ENCODE data around the gene IGFBPL1. TPM values are rescaled to one million over a fixed set of nuclear protein-coding genes. Genes with fewer than 3 reads are reported as not detected.
"Not testable (repeated sequence)": the region's sequence is repeated elsewhere in the genome, so short reads cannot be mapped to it uniquely, and the experiment has no call there.

The IGFBPL1 gene
- polyA plus RNA-seq, 4 donors: 0.95 to 3.1 TPM; not detected in 2

DNA sequence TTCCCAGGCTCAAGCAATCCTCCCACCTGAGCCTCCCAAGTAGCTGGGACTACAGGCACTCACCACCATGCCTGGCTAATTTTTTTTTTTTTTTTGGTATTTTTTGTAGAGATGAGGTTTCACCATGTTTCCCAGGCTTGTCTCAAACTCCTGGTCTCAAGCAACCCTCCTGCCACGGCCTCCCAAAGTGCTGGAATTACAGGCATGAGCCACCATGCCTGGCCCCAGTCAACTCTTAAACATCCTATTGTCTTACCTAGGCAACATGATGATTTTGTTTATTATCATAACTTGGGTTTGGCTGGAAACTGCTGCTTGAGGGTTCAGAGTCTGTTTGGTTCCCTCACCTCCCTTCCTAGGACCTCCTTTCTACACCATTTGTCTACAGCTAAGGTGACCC lies 25.1 kb downstream of the IGFBPL1 start:
- H3K4me3 ChIP-seq (ENCODE audit: low read depth in 1 of 3, low read length in 3 of 3); H3K27ac ChIP-seq (ENCODE audit: low read depth in 1 of 3, low read length in 2 of 3); H3K9me3 ChIP-seq (ENCODE audit: control insufficient read depth in 2 of 2, insufficient read depth in 1 of 2, low read depth in 1 of 2, low read length in 1 of 2); FAIRE-seq; H3K27me3 ChIP-seq (ENCODE audit: control insufficient read depth in 3 of 3, insufficient read depth in 3 of 3, low read length in 3 of 3); DNase-seq: not testable (repeated sequence)
- peaks cover 0 to 10% (median 0%) of the 10 kb centered on the region in 3 donors for H3K4me1 ChIP-seq (ENCODE audit: control insufficient read depth in 3 of 3, insufficient read depth in 2 of 3, low read depth in 1 of 3, low read length in 2 of 3)
- H3K36me3 ChIP-seq (ENCODE audit: control insufficient read depth in 3 of 3, insufficient read depth in 2 of 3, low read depth in 1 of 3, low read length in 3 of 3): peaks cover 0 to 51% (median 6%) of the 10 kb centered on the region in 3 donors
- WGBS, 3 donors: 35 to 80% (median 54%) methylated on average over 1 of the region's 1 CpG

DNA sequence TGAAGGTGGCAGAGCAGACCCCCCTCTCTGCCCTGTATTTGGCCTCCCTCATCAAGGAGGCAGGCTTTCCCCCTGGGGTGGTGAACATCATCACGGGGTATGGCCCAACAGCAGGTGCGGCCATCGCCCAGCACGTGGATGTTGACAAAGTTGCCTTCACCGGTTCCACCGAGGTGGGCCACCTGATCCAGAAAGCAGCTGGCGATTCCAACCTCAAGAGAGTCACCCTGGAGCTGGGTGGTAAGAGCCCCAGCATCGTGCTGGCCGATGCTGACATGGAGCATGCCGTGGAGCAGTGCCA lies 27.9 kb downstream of the IGFBPL1 start:
- no peak for DNase-seq
- Histone ChIP-seq H3K4me3 (ENCODE audit: low read depth in 1 of 3, low read length in 3 of 3) (no peak overlapping the region), H3K27me3 (ENCODE audit: control insufficient read depth in 3 of 3, insufficient read depth in 3 of 3, low read length in 3 of 3) (no peaks in the 10 kb centered on the region), H3K27ac (ENCODE audit: low read depth in 1 of 3, low read length in 2 of 3) (no peak overlapping the region), H3K4me1 (ENCODE audit: control insufficient read depth in 3 of 3, insufficient read depth in 2 of 3, low read depth in 1 of 3, low read length in 2 of 3) (peaks cover 0 to 20% (median 4%) of the 10 kb centered on the region in 3 donors), H3K9me3 (ENCODE audit: control insufficient read depth in 2 of 2, insufficient read depth in 1 of 2, low read depth in 1 of 2, low read length in 1 of 2) (peaks cover 0 to 2% of the 10 kb centered on the region in 2 donors), H3K36me3 (ENCODE audit: control insufficient read depth in 3 of 3, insufficient read depth in 2 of 3, low read depth in 1 of 3, low read length in 3 of 3) (peaks cover 0 to 53% (median 6%) of the 10 kb centered on the region in 3 donors)
- 87% methylated on average over 10 of the region's 10 CpGs for WGBS, 3 donors
- FAIRE-seq: no peak

DNA sequence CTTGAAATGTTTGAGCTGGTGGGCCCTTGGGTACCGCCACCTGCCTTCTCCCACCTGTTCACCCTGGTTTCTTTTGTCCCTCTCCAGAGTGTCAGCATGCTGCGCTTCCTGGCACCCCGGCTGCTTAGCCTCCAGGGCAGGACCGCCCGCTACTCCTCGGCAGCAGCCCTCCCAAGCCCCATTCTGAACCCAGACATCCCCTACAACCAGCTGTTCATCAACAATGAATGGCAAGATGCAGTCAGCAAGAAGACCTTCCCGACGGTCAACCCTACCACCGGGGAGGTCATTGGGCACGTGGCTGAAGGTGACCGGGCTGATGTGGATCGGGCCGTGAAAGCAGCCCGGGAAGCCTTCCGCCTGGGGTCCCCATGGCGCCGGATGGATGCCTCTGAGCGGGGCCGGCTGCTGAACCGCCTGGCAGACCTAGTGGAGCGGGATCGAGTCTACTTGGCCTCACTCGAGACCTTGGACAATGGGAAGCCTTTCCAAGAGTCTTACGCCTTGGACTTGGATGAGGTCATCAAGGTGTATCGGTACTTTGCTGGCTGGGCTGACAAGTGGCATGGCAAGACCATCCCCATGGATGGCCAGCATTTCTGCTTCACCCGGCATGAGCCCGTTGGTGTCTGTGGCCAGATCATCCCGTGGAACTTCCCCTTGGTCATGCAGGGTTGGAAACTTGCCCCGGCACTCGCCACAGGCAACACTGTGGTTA lies 28.4 kb downstream of the IGFBPL1 start:
- WGBS, 3 donors: 94 to 95% (median 94%) methylated on average over 30 of the region's 30 CpGs
- Histone ChIP-seq H3K4me1 (ENCODE audit: control insufficient read depth in 3 of 3, insufficient read depth in 2 of 3, low read depth in 1 of 3, low read length in 2 of 3) (peaks cover 0 to 25% (median 5%) of the 10 kb centered on the region in 3 donors), H3K27ac (ENCODE audit: low read depth in 1 of 3, low read length in 2 of 3) (no peak overlapping the region), H3K9me3 (ENCODE audit: control insufficient read depth in 2 of 2, insufficient read depth in 1 of 2, low read depth in 1 of 2, low read length in 1 of 2) (peaks cover 0 to 2% of the 10 kb centered on the region in 2 donors), H3K4me3 (ENCODE audit: low read depth in 1 of 3, low read length in 3 of 3) (no peak overlapping the region), H3K36me3 (ENCODE audit: control insufficient read depth in 3 of 3, insufficient read depth in 2 of 3, low read depth in 1 of 3, low read length in 3 of 3) (peaks cover 0 to 53% (median 6%) of the 10 kb centered on the region in 3 donors), H3K27me3 (ENCODE audit: control insufficient read depth in 3 of 3, insufficient read depth in 3 of 3, low read length in 3 of 3) (no peaks in the 10 kb centered on the region)
- DNase-seq: no peak
- FAIRE-seq: no peak

DNA sequence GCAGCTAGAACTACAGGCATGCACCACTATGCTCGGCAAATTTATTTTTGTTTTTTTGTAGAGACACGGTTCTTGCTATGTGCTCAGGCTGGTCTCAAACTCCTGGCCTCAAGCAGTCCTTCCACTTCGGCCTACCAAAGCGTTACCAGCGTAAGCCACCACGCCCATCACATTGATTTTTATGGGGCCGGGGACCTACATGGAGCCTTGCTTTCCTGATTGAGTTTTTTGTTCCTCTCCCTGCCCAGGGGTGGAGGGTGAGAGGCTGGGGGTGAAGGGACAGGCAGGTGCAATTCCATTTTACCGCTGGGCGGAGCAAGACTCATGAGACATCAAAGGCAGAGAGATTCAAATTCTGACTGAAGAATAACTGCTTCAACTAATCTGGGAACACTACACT lies 29.8 kb downstream of the IGFBPL1 start:
- FAIRE-seq (no peak), DNase-seq (peak; percentile 42 to 57)
- H3K9me3 ChIP-seq (ENCODE audit: control insufficient read depth in 2 of 2, insufficient read depth in 1 of 2, low read depth in 1 of 2, low read length in 1 of 2): peaks cover 0 to 2% of the 10 kb centered on the region in 2 donors
- H3K4me1 ChIP-seq (ENCODE audit: control insufficient read depth in 3 of 3, insufficient read depth in 2 of 3, low read depth in 1 of 3, low read length in 2 of 3): peaks cover 0 to 35% (median 9%) of the 10 kb centered on the region in 3 donors
- peak overlapping the region in 1 of 3 donors; percentile 40 for H3K27ac ChIP-seq (ENCODE audit: low read depth in 1 of 3, low read length in 2 of 3)
- peak overlapping the region in 1 of 3 donors; percentile 88 for H3K4me3 ChIP-seq (ENCODE audit: low read depth in 1 of 3, low read length in 3 of 3)
- H3K27me3 ChIP-seq (ENCODE audit: control insufficient read depth in 3 of 3, insufficient read depth in 3 of 3, low read length in 3 of 3): no peaks in the 10 kb centered on the region
- peaks cover 0 to 45% (median 6%) of the 10 kb centered on the region in 3 donors for H3K36me3 ChIP-seq (ENCODE audit: control insufficient read depth in 3 of 3, insufficient read depth in 2 of 3, low read depth in 1 of 3, low read length in 3 of 3)
- WGBS, 3 donors: 23 to 72% (median 39%) methylated on average over 9 of the region's 9 CpGs

DNA sequence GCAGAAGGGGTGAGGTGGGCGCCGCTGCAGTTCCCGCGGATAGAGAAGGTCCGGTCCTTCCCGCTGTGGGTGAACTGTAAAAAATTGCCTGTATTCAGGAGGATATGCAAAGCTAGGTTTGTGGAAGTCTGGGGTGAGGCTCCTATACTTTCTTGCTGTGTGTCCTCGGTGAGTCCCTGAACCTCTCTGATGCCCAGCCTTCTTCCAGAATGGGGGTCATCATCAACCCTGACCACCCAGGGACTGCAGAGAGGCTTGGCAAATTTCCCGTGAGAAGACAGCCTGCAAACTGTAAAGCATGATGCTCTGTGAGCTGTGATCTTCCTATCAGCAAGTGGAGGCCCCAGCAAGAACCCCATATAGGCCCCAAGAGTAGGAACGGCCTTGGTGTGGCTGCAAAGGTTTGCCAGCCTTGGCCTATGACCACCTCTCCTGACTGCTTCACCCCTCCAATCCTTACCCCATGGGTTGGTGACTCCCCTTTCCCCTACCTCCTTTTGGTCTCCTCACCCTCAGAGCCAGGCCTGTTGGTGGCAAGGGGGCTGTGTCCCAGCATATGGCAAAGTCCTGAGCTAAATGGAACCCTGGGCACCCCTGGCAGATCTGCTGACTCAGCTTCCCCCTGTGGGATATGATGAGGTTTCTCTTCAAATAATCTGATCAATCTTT lies 31.0 kb downstream of the IGFBPL1 start:
- H3K4me1 ChIP-seq (ENCODE audit: control insufficient read depth in 3 of 3, insufficient read depth in 2 of 3, low read depth in 1 of 3, low read length in 2 of 3): peaks cover 0 to 46% (median 9%) of the 10 kb centered on the region in 3 donors

DNA sequence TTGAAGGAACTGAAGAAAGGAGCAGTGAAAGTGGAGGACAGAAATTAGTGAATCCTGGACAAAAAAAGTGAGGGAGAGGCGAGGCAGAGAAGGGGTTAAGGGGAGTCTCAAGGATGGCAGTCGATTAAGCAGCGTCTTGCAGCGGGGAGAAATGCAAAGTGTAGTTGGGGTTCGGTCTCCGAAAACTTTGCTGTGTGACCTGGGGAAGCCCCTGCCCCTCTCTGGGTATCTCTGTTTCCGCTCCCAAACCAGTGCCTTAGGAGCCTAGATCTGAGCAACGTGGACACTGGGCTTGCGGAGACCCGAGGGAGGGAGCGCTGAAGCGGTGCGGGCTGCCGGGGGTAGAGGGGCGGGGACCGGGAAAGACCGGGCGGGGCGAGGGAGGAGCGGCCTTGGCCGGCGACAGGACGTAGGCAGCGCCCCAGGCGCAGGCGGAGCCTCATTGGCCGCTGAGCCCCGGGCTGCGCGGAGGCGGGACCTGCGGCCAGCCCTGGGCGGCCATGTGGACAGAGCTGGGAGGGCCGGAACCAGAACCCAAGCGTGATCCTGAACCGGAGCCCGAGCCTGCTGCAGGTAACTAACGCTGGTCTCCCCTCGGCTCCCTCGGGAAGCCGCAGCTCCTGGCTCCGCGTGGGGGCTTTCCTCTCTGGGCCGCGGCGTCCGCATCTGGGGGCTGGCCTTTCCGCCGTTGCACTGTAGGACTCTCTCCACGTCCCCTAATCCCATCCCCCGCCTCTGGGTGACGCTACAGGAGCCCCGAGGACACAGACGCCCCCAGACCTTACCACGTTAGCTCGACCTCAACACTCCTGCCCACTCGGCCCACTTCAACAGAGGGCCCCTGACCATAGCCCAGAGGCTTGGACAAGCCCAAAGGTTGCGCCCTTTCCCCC lies 31.8 kb downstream of the IGFBPL1 start, which contains the start of gene ALDH1B1:
Gene ALDH1B1, plus strand, starts transcription at position 468 of the 893 bp plus-strand sequence. CDS start 3,047 bp downstream, outside the sequence.
- peaks cover 0 to 2% of the 10 kb centered on the region in 2 donors for H3K9me3 ChIP-seq (ENCODE audit: control insufficient read depth in 2 of 2, insufficient read depth in 1 of 2, low read depth in 1 of 2, low read length in 1 of 2)
- DNase-seq: peak; percentile 86 to 95
- no peaks in the 10 kb centered on the region for H3K27me3 ChIP-seq (ENCODE audit: control insufficient read depth in 3 of 3, insufficient read depth in 3 of 3, low read length in 3 of 3)
- H3K36me3 ChIP-seq (ENCODE audit: control insufficient read depth in 3 of 3, insufficient read depth in 2 of 3, low read depth in 1 of 3, low read length in 3 of 3): peaks cover 0 to 33% (median 4%) of the 10 kb centered on the region in 3 donors
- peaks cover 0 to 52% (median 9%) of the 10 kb centered on the region in 3 donors for H3K4me1 ChIP-seq (ENCODE audit: control insufficient read depth in 3 of 3, insufficient read depth in 2 of 3, low read depth in 1 of 3, low read length in 2 of 3)
- no peak for FAIRE-seq
- WGBS, 3 donors: 0 to 1% (median 1%) methylated on average over 37 to 58 of the region's 58 CpGs
- H3K4me3 ChIP-seq (ENCODE audit: low read depth in 1 of 3, low read length in 3 of 3): peak within 1 kb of the TSS; percentile 61 to 88 (median 67)
- peak within 1 kb of the TSS; percentile 15 to 89 (median 73) for H3K27ac ChIP-seq (ENCODE audit: low read depth in 1 of 3, low read length in 2 of 3)

More for the DNA sequence above, 31.0 kb downstream of the IGFBPL1 start:
- no peak for FAIRE-seq
- H3K27me3 ChIP-seq (ENCODE audit: control insufficient read depth in 3 of 3, insufficient read depth in 3 of 3, low read length in 3 of 3): no peaks in the 10 kb centered on the region
- H3K9me3 ChIP-seq (ENCODE audit: control insufficient read depth in 2 of 2, insufficient read depth in 1 of 2, low read depth in 1 of 2, low read length in 1 of 2): peaks cover 0 to 2% of the 10 kb centered on the region in 2 donors
- H3K27ac ChIP-seq (ENCODE audit: low read depth in 1 of 3, low read length in 2 of 3): peak overlapping the region; percentile 15 to 89 (median 73)
- peak overlapping the region; percentile 61 to 88 (median 67) for H3K4me3 ChIP-seq (ENCODE audit: low read depth in 1 of 3, low read length in 3 of 3)
- WGBS, 3 donors: 1 to 5% (median 3%) methylated on average over 9 of the region's 9 CpGs
- peak; percentile 12 to 61 for DNase-seq
- H3K36me3 ChIP-seq (ENCODE audit: control insufficient read depth in 3 of 3, insufficient read depth in 2 of 3, low read depth in 1 of 3, low read length in 3 of 3): peaks cover 0 to 33% (median 4%) of the 10 kb centered on the region in 3 donors

DNA sequence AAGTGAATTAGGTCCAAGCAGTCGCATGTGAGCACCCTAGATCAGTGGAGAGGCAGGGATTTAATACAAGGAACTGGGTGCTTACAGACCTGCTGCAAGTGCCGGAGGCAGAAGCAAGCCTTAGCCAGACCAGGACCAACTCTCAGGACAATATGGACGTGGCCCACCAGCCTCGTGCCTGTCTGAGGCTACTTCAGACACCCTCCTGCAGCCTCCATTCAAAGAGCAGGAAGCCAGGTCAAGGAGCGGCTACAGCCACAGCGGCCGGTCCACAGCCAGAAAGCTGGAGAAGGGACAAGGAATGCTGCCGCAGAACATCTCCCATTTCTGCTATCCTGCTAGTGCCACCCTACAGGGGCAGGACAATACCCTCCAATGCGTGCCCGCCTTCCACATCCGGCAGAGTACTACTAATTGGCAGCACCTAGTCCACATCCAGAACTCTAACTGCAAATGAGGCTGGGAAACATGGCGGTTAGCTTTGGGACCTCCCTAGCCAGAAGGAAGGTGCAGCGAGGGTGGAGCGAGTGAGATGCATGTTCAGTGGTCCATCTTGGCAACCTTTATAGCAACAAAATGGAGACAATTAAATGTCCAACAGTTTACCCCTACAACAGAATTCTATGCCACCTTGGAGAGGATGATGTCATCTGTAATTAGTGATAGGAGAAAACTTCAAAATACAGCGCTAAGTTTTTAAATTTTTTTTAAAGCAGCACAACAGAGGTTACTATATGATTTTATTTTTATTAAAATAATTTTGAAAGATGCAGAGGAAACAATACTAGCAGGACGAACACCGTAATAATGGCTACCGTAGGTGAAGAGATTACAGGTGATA lies 32.8 kb downstream of the IGFBPL1 start:
- Histone ChIP-seq H3K27me3 (ENCODE audit: control insufficient read depth in 3 of 3, insufficient read depth in 3 of 3, low read length in 3 of 3) (no peaks in the 10 kb centered on the region), H3K9me3 (ENCODE audit: control insufficient read depth in 2 of 2, insufficient read depth in 1 of 2, low read depth in 1 of 2, low read length in 1 of 2) (no peaks in the 10 kb centered on the region), H3K4me1 (ENCODE audit: control insufficient read depth in 3 of 3, insufficient read depth in 2 of 3, low read depth in 1 of 3, low read length in 2 of 3) (peaks cover 0 to 61% (median 9%) of the 10 kb centered on the region in 3 donors), H3K36me3 (ENCODE audit: control insufficient read depth in 3 of 3, insufficient read depth in 2 of 3, low read depth in 1 of 3, low read length in 3 of 3) (peaks cover 0 to 23% (median 0%) of the 10 kb centered on the region in 3 donors), H3K4me3 (ENCODE audit: low read depth in 1 of 3, low read length in 3 of 3) (peak overlapping the region in 1 of 3 donors; percentile 88), H3K27ac (ENCODE audit: low read depth in 1 of 3, low read length in 2 of 3) (peak overlapping the region in 1 of 3 donors; percentile 83)
- no peak for DNase-seq
- 75 to 86% (median 84%) methylated on average over 18 of the region's 18 CpGs for WGBS, 3 donors
- FAIRE-seq: no peak

Measured in small intestine (tissue), 7 donors.